ENCODE data around the gene SAMD11.

The SAMD11 gene

DNA sequence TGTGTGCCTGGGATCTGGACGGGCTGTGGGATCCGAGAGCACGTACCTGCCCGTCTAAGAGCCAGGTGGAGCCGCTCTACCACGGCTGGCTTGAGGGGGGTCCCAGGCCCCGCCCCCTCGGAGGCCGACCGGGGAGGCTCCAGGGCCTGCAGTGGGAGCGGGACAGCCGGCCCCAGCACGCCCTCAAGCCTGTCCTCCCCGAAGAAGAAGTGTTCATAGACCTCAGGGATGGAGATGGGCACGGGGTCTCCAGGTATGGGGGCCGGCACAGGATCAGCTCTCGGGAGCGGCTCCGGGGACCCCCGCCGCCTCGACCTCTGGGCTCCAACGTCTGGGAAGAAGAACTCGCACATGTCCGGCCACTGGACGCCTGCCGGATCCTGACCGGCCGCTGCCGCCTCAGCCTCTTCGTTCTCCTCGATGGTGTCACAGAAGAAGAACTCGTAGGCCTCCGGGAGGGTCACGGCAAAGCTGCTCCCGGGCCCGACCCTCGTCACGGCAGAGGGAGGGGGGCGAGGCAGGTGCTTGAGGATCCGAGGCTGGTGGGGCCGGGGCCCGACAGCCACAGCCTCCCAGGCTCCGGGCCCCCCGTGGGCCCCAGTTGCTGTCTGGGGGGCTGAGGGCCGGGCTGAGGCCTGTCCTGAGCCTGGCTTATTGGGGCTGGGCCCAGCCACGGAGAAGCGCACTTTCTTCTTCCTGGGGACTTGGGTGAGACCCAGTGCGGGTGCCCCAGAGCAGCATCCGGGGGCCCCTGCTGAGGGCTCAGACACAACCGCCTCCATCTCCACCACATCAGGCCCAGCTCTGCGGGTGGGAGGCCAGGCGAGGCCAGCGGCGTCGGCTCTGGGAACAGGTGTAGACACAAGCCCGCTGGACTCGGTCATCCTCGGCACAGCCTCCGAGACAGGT lies 55.4 kb downstream of the SAMD11 start:
- Histone ChIP-seq H3K9me2 (replicated peaks; ENCODE audit: low read depth, low read length) (no peaks in the 10 kb centered on the region), H3K9ac (ENCODE audit: low read depth, low read length, poor library complexity, severe bottlenecking) (no peak overlapping the region), H3K36me3 (ENCODE audit: insufficient read depth, low read length) (no peaks in the 10 kb centered on the region), H3K4me1 (ENCODE audit: insufficient read depth, low read length, poor library complexity, severe bottlenecking) (peaks cover 4% of the 10 kb centered on the region), H3F3A (ENCODE audit: low read depth) (no peaks in the 10 kb centered on the region), H2AFZ (ENCODE audit: low read length) (no peak overlapping the region), H4K20me1 (ENCODE audit: insufficient read depth, low read length, poor library complexity, severe bottlenecking) (no peaks in the 10 kb centered on the region), H3K9me3 (ENCODE audit: insufficient read depth, low read depth, low read length) (no peaks in the 10 kb centered on the region), H3K4me2 (ENCODE audit: low read depth, low read length, poor library complexity, severe bottlenecking) (no peak overlapping the region), H3K27me3 (ENCODE audit: insufficient read depth, low read length, poor library complexity, severe bottlenecking) (no peaks in the 10 kb centered on the region), H3K4me3 (ENCODE audit: low read length, poor library complexity, severe bottlenecking) (no peak overlapping the region), H3K79me2 (ENCODE audit: insufficient read depth, low read length) (no peaks in the 10 kb centered on the region)
- TF ChIP-seq EZH2phosphoT487 (IDR thresholded peaks at IDR 0.05; ENCODE audit: borderline replicate concordance) = no peak

DNA sequence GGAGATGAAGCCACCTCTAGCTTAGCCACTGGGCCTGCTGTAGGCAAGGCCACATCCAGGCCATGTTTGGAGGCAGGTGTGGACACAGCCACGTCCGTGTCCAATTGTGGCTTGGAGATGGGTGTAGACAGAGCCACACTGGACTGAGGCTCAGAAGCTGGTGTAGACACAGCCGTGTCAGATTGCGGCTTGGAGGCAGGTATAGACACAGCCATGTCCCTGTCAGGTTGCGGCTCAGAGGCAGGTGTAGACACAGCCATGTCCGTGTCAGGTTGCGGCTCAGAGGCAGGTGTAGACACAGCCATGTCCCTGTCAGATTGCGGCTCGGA lies 56.0 kb downstream of the SAMD11 start:
- Histone ChIP-seq H3K36me3 (ENCODE audit: insufficient read depth, low read length) (no peaks in the 10 kb centered on the region), H3K9ac (ENCODE audit: low read depth, low read length, poor library complexity, severe bottlenecking) (no peak overlapping the region), H2AFZ (ENCODE audit: low read length) (no peak overlapping the region), H3K4me2 (ENCODE audit: low read depth, low read length, poor library complexity, severe bottlenecking) (no peak overlapping the region), H3K9me2 (replicated peaks; ENCODE audit: low read depth, low read length) (no peaks in the 10 kb centered on the region), H4K20me1 (ENCODE audit: insufficient read depth, low read length, poor library complexity, severe bottlenecking) (no peaks in the 10 kb centered on the region), H3K79me2 (ENCODE audit: insufficient read depth, low read length) (no peaks in the 10 kb centered on the region), H3F3A (ENCODE audit: low read depth) (no peaks in the 10 kb centered on the region), H3K27me3 (ENCODE audit: insufficient read depth, low read length, poor library complexity, severe bottlenecking) (no peaks in the 10 kb centered on the region), H3K4me1 (ENCODE audit: insufficient read depth, low read length, poor library complexity, severe bottlenecking) (peaks cover 4% of the 10 kb centered on the region), H3K4me3 (ENCODE audit: low read length, poor library complexity, severe bottlenecking) (no peak overlapping the region), H3K9me3 (ENCODE audit: insufficient read depth, low read depth, low read length) (no peaks in the 10 kb centered on the region)
- no peak for TF ChIP-seq CTCF (conservative IDR thresholded peaks at IDR 0.05; ENCODE audit: low read length)
- no peak for TF ChIP-seq EZH2phosphoT487 (IDR thresholded peaks at IDR 0.05; ENCODE audit: borderline replicate concordance)

GRCh38 chr1:980137-980571 lies 56.4 kb downstream of the SAMD11 start:
- no peaks in the 10 kb centered on the region for H3K9me2 ChIP-seq (replicated peaks; ENCODE audit: low read depth, low read length)
- no peaks in the 10 kb centered on the region for H3K9me3 ChIP-seq (ENCODE audit: insufficient read depth, low read depth, low read length)
- H3K79me2 ChIP-seq (ENCODE audit: insufficient read depth, low read length) = no peaks in the 10 kb centered on the region
- H3K27me3 ChIP-seq (ENCODE audit: insufficient read depth, low read length, poor library complexity, severe bottlenecking) = no peaks in the 10 kb centered on the region
- H3K4me2 ChIP-seq (ENCODE audit: low read depth, low read length, poor library complexity, severe bottlenecking) = no peak overlapping the region
- H3K36me3 ChIP-seq (ENCODE audit: insufficient read depth, low read length) = no peaks in the 10 kb centered on the region
- TF ChIP-seq EZH2phosphoT487 (IDR thresholded peaks at IDR 0.05; ENCODE audit: borderline replicate concordance) = no peak
- no peak for TF ChIP-seq CTCF (conservative IDR thresholded peaks at IDR 0.05; ENCODE audit: low read length)
- H3F3A ChIP-seq (ENCODE audit: low read depth) = no peaks in the 10 kb centered on the region
- no peaks in the 10 kb centered on the region for H4K20me1 ChIP-seq (ENCODE audit: insufficient read depth, low read length, poor library complexity, severe bottlenecking)
- H3K4me1 ChIP-seq (ENCODE audit: insufficient read depth, low read length, poor library complexity, severe bottlenecking) = peaks cover 4% of the 10 kb centered on the region
- H2AFZ ChIP-seq (ENCODE audit: low read length) = no peak overlapping the region
- H3K4me3 ChIP-seq (ENCODE audit: low read length, poor library complexity, severe bottlenecking) = no peak overlapping the region
- H3K9ac ChIP-seq (ENCODE audit: low read depth, low read length, poor library complexity, severe bottlenecking) = no peak overlapping the region
